Fibroblast of villous mesenchyme (primary cell): Measurements from ENCODE around the gene ZEB2. TPM values are rescaled to one million over a fixed set of nuclear protein-coding genes. Genes with fewer than 3 reads are reported as not detected.

Experiments
- DNase-seq: peaks from one replicate; pipeline ENCODE4 v3.0.0-alpha.2; 2010; ENCODE audit warnings: low read depth
- H3K4me3 ChIP-seq: 2 replicates; pipeline ENCODE4 v1.5.1; 2011; ENCODE audit warnings: low read depth, mild to moderate bottlenecking, low read length
- CTCF ChIP-seq: IDR thresholded peaks from 2 replicates; pipeline ENCODE4 v1.5.1; 2012; ENCODE audit warnings: low read depth, mild to moderate bottlenecking, low read length; ENCODE audit not compliant: insufficient read depth
- total RNA-seq: library from RNA; depleted of rRNA; stranded (reverse); fragments of >200 nt; gene quantifications from 2 replicates; pipeline ENCODE4 v1.2.3, GENCODE V29; 2012

ZEB2 gene
- total RNA-seq, 1 donor: 50.1 TPM

GRCh38 chr2:144554492-144555210 is 34.7 kb upstream of the ZEB2 start:
- DNase-seq: no peak
- TF ChIP-seq CTCF: no peak
- no peak overlapping the region for H3K4me3 ChIP-seq

- no peak overlapping the region for H3K4me3 ChIP-seq
- DNase-seq: peak; percentile 77
- TF ChIP-seq CTCF: no peak
Observed at GRCh38 chr2:144553379-144553778, 33.5 kb upstream of the ZEB2 start.

- no peak overlapping the region for H3K4me3 ChIP-seq
- DNase-seq: no peak
- no peak for TF ChIP-seq CTCF
Observed at GRCh38 chr2:144552821-144553220, 32.9 kb upstream of the ZEB2 start.

- H3K4me3 ChIP-seq: no peak overlapping the region
- no peak for DNase-seq
- no peak for TF ChIP-seq CTCF
Observed at GRCh38 chr2:144550911-144551310, 31.0 kb upstream of the ZEB2 start.

GRCh38 chr2:144550084-144550483 is 30.2 kb upstream of the ZEB2 start:
- no peak for DNase-seq
- TF ChIP-seq CTCF: no peak
- H3K4me3 ChIP-seq: no peak overlapping the region

GRCh38 chr2:144548532-144549191 is 28.7 kb upstream of the ZEB2 start:
- no peak for TF ChIP-seq CTCF
- no peak overlapping the region for H3K4me3 ChIP-seq
- DNase-seq: no peak

- no peak for DNase-seq
- TF ChIP-seq CTCF: no peak
- H3K4me3 ChIP-seq: no peak overlapping the region
Observed at GRCh38 chr2:144548088-144548487, 28.2 kb upstream of the ZEB2 start.
